Keratinocyte (primary cell): ENCODE results near the gene ASB15.

ENCODE experiments used
- EZH2 ChIP-seq: IDR thresholded peaks from one replicate; pipeline ENCODE4 v1.6.1; 2012; ENCODE audit warnings: inconsistent platforms, mild to moderate bottlenecking, low read length, moderate library complexity
- TF ChIP-seq, protein P1 (sequence below), 3 experiments: IDR thresholded peaks in 1 of 3; conservative IDR thresholded peaks in 1 of 3; optimal IDR thresholded peaks in 1 of 3; 2 replicates in 2 of 3; 3 replicates in 1 of 3; pipeline versions ENCODE3 to v1.5.1; 2011; ENCODE audit warnings: low read length in 3 of 3, mild to moderate bottlenecking in 3 of 3, moderate library complexity in 2 of 3, control low read depth in 1 of 3, inconsistent platforms in 1 of 3; ENCODE audit not compliant: insufficient read depth in 2 of 3; ENCODE audit errors: extremely low read depth in 1 of 3

DNA sequence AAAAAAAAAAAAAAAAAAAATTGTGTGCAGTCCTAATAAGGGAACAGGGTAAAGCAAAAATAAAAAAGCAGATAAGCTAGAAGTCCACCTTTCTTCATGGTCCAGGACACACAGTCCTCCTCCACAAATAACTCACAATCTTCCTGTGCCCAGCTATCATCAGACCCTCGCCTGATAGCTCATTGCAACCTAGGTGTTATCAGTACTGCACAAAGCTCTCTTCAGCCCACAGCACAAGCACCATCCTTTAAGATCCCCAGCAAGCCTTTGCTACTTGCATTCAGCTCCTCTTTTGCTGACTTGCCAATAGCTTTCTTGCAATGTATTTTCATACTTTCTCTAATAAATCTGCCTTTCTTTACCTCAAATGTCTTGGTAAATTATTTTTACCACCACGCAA lies 49.0 kb upstream of the ASB15 start:
- TF ChIP-seq, protein P1, sequence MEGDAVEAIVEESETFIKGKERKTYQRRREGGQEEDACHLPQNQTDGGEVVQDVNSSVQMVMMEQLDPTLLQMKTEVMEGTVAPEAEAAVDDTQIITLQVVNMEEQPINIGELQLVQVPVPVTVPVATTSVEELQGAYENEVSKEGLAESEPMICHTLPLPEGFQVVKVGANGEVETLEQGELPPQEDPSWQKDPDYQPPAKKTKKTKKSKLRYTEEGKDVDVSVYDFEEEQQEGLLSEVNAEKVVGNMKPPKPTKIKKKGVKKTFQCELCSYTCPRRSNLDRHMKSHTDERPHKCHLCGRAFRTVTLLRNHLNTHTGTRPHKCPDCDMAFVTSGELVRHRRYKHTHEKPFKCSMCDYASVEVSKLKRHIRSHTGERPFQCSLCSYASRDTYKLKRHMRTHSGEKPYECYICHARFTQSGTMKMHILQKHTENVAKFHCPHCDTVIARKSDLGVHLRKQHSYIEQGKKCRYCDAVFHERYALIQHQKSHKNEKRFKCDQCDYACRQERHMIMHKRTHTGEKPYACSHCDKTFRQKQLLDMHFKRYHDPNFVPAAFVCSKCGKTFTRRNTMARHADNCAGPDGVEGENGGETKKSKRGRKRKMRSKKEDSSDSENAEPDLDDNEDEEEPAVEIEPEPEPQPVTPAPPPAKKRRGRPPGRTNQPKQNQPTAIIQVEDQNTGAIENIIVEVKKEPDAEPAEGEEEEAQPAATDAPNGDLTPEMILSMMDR (optimal IDR thresholded peaks at IDR 0.05 in 1 of 3, IDR thresholded peaks at IDR 0.05 in 1 of 3, conservative IDR thresholded peaks at IDR 0.05 in 1 of 3; ENCODE audit: extremely low read depth in 1 of 3, insufficient read depth in 2 of 3, low read length in 3 of 3): no peak
- no peak for TF ChIP-seq EZH2
